Measurements from ENCODE around the gene GGA1.

GGA1 gene

GRCh38 chr22:37679670-37680069 is 71.0 kb downstream of the GGA1 start:
- no peak overlapping the region for H3K4me3 ChIP-seq (ENCODE audit: low read depth, low read length, poor library complexity, severe bottlenecking)
- peaks cover 38% of the 10 kb centered on the region for H3K4me1 ChIP-seq (ENCODE audit: insufficient read depth, low read length, severe bottlenecking)
- H2AFZ ChIP-seq (ENCODE audit: low read length) = no peak overlapping the region
- H3K9me3 ChIP-seq (ENCODE audit: low read length) = no peaks in the 10 kb centered on the region
- no peaks in the 10 kb centered on the region for H3K9me2 ChIP-seq (ENCODE audit: low read depth, low read length)
- no peak overlapping the region for H3K4me2 ChIP-seq (ENCODE audit: low read length)
- TF ChIP-seq, protein P1, sequence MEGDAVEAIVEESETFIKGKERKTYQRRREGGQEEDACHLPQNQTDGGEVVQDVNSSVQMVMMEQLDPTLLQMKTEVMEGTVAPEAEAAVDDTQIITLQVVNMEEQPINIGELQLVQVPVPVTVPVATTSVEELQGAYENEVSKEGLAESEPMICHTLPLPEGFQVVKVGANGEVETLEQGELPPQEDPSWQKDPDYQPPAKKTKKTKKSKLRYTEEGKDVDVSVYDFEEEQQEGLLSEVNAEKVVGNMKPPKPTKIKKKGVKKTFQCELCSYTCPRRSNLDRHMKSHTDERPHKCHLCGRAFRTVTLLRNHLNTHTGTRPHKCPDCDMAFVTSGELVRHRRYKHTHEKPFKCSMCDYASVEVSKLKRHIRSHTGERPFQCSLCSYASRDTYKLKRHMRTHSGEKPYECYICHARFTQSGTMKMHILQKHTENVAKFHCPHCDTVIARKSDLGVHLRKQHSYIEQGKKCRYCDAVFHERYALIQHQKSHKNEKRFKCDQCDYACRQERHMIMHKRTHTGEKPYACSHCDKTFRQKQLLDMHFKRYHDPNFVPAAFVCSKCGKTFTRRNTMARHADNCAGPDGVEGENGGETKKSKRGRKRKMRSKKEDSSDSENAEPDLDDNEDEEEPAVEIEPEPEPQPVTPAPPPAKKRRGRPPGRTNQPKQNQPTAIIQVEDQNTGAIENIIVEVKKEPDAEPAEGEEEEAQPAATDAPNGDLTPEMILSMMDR (IDR thresholded peaks at IDR 0.05; ENCODE audit: low read length) = no peak
- no peak for TF ChIP-seq EZH2 (IDR thresholded peaks at IDR 0.05; ENCODE audit: borderline replicate concordance, low read length)
- H3K36me3 ChIP-seq (ENCODE audit: insufficient read depth, low read length) = no peaks in the 10 kb centered on the region
- H3K27ac ChIP-seq (ENCODE audit: low read depth, low read length, poor library complexity, severe bottlenecking) = no peak overlapping the region
- no peaks in the 10 kb centered on the region for H3K79me2 ChIP-seq (ENCODE audit: insufficient read depth, low read length)
- no peaks in the 10 kb centered on the region for H3F3A ChIP-seq (ENCODE audit: insufficient read depth, low read length)
- H4K20me1 ChIP-seq (ENCODE audit: insufficient read depth, low read length) = no peaks in the 10 kb centered on the region
- H3K9ac ChIP-seq (ENCODE audit: low read length) = no peak overlapping the region
- H3K27me3 ChIP-seq (ENCODE audit: insufficient read depth, low read length) = no peaks in the 10 kb centered on the region

DNA sequence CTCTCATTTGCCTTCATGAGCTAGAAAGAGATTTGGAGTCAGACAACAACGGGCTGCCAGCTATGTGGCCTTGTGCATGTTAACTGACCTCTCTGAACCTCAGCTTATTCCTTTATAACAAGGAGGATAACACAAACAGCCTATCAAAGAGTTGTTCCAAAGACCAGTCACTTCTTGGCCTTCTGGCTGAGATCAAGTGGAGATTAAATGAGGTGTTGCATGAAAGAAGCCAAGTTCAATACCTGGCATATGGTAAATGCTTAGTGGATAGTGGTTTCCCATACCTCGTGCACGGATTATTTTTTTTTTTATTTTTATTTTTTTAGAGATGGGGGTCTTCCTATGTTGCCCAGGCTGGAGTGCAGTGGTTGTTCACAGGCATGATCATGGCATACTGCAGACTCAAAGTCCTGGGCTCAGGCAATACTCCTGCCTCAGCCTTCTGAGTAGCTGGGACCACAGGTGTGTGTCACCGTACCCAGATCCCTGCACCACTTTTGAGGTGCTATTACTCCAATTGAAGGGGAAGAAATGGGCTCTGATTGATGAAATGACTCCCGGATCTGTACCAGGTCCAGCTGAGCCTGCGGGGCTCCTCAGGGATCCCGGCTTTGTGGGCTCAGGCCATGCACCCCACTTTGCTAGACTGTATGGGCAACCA is 71.7 kb downstream of the GGA1 start:
- peaks cover 38% of the 10 kb centered on the region for H3K4me1 ChIP-seq (ENCODE audit: insufficient read depth, low read length, severe bottlenecking)
- H3K4me2 ChIP-seq (ENCODE audit: low read length) = no peak overlapping the region
- H3K36me3 ChIP-seq (ENCODE audit: insufficient read depth, low read length) = no peaks in the 10 kb centered on the region
- no peak overlapping the region for H3K4me3 ChIP-seq (ENCODE audit: low read depth, low read length, poor library complexity, severe bottlenecking)
- no peak overlapping the region for H3K27ac ChIP-seq (ENCODE audit: low read depth, low read length, poor library complexity, severe bottlenecking)
- TF ChIP-seq, protein P1 (IDR thresholded peaks at IDR 0.05; ENCODE audit: low read length) = no peak
- TF ChIP-seq EZH2 (IDR thresholded peaks at IDR 0.05; ENCODE audit: borderline replicate concordance, low read length) = no peak
- H2AFZ ChIP-seq (ENCODE audit: low read length) = no peak overlapping the region
- no peaks in the 10 kb centered on the region for H3K79me2 ChIP-seq (ENCODE audit: insufficient read depth, low read length)
- H3F3A ChIP-seq (ENCODE audit: insufficient read depth, low read length) = no peaks in the 10 kb centered on the region
- no peak overlapping the region for H3K9ac ChIP-seq (ENCODE audit: low read length)
- H3K9me2 ChIP-seq (ENCODE audit: low read depth, low read length) = no peaks in the 10 kb centered on the region
- H3K27me3 ChIP-seq (ENCODE audit: insufficient read depth, low read length) = no peaks in the 10 kb centered on the region
- H3K9me3 ChIP-seq (ENCODE audit: low read length) = no peaks in the 10 kb centered on the region
- no peaks in the 10 kb centered on the region for H4K20me1 ChIP-seq (ENCODE audit: insufficient read depth, low read length)

- Histone ChIP-seq H3K4me1 (ENCODE audit: insufficient read depth, low read length, severe bottlenecking) (peaks cover 38% of the 10 kb centered on the region), H2AFZ (ENCODE audit: low read length) (no peak overlapping the region; the same call in 1 of the 2 replicates), H3K4me2 (ENCODE audit: low read length) (no peak overlapping the region)
Measured at GRCh38 chr22:37681001-37681424, 72.4 kb downstream of the GGA1 start.

More at GRCh38 chr22:37681001-37681424, 72.4 kb downstream of the GGA1 start:
- Histone ChIP-seq H3K9ac (ENCODE audit: low read length) (no peak overlapping the region), H4K20me1 (ENCODE audit: insufficient read depth, low read length) (no peaks in the 10 kb centered on the region), H3K27ac (ENCODE audit: low read depth, low read length, poor library complexity, severe bottlenecking) (peak overlapping the region; percentile 10), H3K9me2 (ENCODE audit: low read depth, low read length) (no peaks in the 10 kb centered on the region), H3K36me3 (ENCODE audit: insufficient read depth, low read length) (no peaks in the 10 kb centered on the region), H3K27me3 (ENCODE audit: insufficient read depth, low read length) (no peaks in the 10 kb centered on the region), H3K4me3 (ENCODE audit: low read depth, low read length, poor library complexity, severe bottlenecking) (no peak overlapping the region), H3K9me3 (ENCODE audit: low read length) (no peaks in the 10 kb centered on the region), H3K79me2 (ENCODE audit: insufficient read depth, low read length) (no peaks in the 10 kb centered on the region), H3F3A (ENCODE audit: insufficient read depth, low read length) (no peaks in the 10 kb centered on the region)
- TF ChIP-seq EZH2 (IDR thresholded peaks at IDR 0.05; ENCODE audit: borderline replicate concordance, low read length) = no peak
- TF ChIP-seq, protein P1 (IDR thresholded peaks at IDR 0.05; ENCODE audit: low read length) = no peak

All from OCI-LY1 (cell line).